Activated CD4-positive, alpha-beta T cell treated with anti-CD3 and anti-CD28 coated beads, Interleukin-2, amount 10 ng/mL, durations not matched to agents 7 days and 5 days (primary cell): ENCODE results near the gene CDKL5. TPM values are rescaled to one million over a fixed set of nuclear protein-coding genes. Genes with fewer than 3 reads are reported as not detected.
"Not testable (repeated sequence)": the region's sequence is repeated elsewhere in the genome, so short reads cannot be mapped to it uniquely, and the experiment has no call there.

ENCODE experiments used
- CTCF ChIA-PET: fragments of 350-600 bp; sonication (Branson Sonifier 250); formaldehyde crosslinking; loops from one replicate; lab custom pipeline; 2021; ENCODE audit warnings: antibody characterized with exemption; lab: Charles Lee
- POLR2A ChIA-PET: fragments of 350-600 bp; sonication (Branson Sonifier 250); formaldehyde crosslinking; loops from one replicate; lab custom pipeline; 2021; ENCODE audit warnings: antibody characterized with exemption; lab: Charles Lee
- DNase-seq: peaks from one replicate; pipeline ENCODE4 v3.0.0-alpha.2; 2020
- H3K27ac Mint-ChIP-seq: one replicate; pipeline ENCODE4 v1.8.0; 2021; ENCODE audit warnings: mild to moderate bottlenecking, moderate library complexity, mixed read lengths
- H3K27me3 Mint-ChIP-seq: one replicate; pipeline ENCODE4 v1.8.0; 2021; ENCODE audit warnings: mixed read lengths
- H3K36me3 Mint-ChIP-seq: one replicate; pipeline ENCODE4 v1.8.0; 2021; ENCODE audit warnings: low read depth, mixed read lengths
- H3K4me1 Mint-ChIP-seq: one replicate; pipeline ENCODE4 v1.8.0; 2021; ENCODE audit warnings: mixed read lengths
- H3K4me3 Mint-ChIP-seq: one replicate; pipeline ENCODE4 v1.8.0; 2021; ENCODE audit warnings: mild to moderate bottlenecking, moderate library complexity, mixed read lengths
- H3K9me3 Mint-ChIP-seq: one replicate; pipeline ENCODE4 v1.8.0; 2021; ENCODE audit warnings: mixed read lengths
- total RNA-seq, 2 experiments: library from RNA; stranded (reverse); gene quantifications; one replicate each; pipeline ENCODE4 v1.2.3, GENCODE V29; 2021

The CDKL5 gene
- total RNA-seq, 2 experiments from 2014 or later, result 1.3 to 1.6 TPM

DNA sequence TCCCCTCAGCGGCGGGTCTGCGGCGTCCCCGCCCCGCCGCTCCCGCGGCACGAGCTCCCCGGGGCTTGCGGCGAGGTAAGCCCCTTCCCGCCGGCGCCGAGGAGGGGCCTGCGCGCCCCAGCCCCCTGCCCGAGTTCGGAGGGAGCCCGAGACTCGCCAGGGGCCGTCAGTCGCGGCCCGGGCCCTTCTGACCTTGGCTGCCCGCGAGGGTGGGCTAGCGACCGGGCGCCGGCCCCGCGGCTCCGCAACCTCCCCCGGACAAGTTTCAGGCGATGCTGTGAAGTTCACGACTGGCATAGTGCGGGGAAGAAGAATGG, 554 bp downstream of the CDKL5 start:
- no peak for DNase-seq
- peaks cover 14% of the 10 kb centered on the region for H3K4me1 Mint-ChIP-seq
- peak overlapping the region; percentile 65 for H3K27ac Mint-ChIP-seq
- CTCF ChIA-PET, result no interaction called here
- H3K4me3 Mint-ChIP-seq, result peak overlapping the region; percentile 69
- no peaks in the 10 kb centered on the region for H3K36me3 Mint-ChIP-seq
- POLR2A ChIA-PET, result no interaction called here
- H3K27me3 Mint-ChIP-seq, result peaks cover 5% of the 10 kb centered on the region
- no peaks in the 10 kb centered on the region for H3K9me3 Mint-ChIP-seq

DNA sequence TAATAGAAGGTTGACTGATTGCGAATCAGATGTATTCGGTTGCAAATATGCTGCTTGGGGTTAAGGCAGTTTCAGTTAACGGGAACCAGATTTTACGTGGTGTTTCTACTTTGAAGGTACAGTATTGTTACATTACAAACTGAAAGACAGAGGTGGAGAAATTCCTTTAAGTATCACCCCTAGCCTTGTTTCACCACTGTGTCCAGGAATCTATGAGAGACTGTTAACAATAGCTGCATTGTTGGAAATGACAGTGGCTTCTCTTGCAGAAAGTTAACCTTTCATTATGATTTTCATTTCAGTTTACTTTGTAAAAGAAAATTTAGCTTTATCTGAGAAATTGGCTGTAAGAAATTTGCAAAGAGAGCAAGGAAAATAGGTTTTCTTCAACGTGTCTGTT, 2.6 kb downstream of the CDKL5 start:
- H3K9me3 Mint-ChIP-seq, result no peaks in the 10 kb centered on the region
- ChIA-PET POLR2A (no interaction called here), CTCF (no interaction called here)
- H3K27me3 Mint-ChIP-seq, result peaks cover 5% of the 10 kb centered on the region
- H3K36me3 Mint-ChIP-seq, result no peaks in the 10 kb centered on the region
- H3K27ac Mint-ChIP-seq, result no peak overlapping the region
- DNase-seq, result no peak
- H3K4me1 Mint-ChIP-seq, result peaks cover 14% of the 10 kb centered on the region
- H3K4me3 Mint-ChIP-seq, result no peak overlapping the region

DNA sequence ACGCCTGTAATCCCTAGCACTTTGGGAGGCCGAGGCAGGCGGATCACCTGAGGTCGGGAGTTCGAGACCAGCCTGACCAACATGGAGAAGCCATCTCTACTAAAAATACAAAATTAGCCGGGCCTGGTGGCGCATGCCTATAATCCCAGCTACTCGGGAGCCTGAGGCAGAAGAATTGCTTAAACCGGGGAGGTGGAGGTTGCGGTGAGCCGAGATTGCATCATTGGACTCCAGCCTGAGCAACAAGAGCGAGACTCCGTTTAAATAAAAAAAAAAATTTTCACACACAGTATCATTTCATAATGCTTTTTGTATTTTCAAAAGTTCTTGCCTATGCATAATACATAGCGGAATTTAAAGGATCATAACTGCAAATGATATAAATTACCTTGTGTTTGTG, 7.9 kb downstream of the CDKL5 start:
- CTCF ChIA-PET, result interaction anchor here (0.7 kb wide), 1 partner anchor 230 kb away, joined by 3 read pairs; no protein-coding TSS in a partner anchor
- H3K4me1 Mint-ChIP-seq, POLR2A ChIA-PET, DNase-seq, H3K4me3 Mint-ChIP-seq, H3K9me3 Mint-ChIP-seq, H3K27ac Mint-ChIP-seq, H3K36me3 Mint-ChIP-seq, H3K27me3 Mint-ChIP-seq: not testable (repeated sequence)

DNA sequence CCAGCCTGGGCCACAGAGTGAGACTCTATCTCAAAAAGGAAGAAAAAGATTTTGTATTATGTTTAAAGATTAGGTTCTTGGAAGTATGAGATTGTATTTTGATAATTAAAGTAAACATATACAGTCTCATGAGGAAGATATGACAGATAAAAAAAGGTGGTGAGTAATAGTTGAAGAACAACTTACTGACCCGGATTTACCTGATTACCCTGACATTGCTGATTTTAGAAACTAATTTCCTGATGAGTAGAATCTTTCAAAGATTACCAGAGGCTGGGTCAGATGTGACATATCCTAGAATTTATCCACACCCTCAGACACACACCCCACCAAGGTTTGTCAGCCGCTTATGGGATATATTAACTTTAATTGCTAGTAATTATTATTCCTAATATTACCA, 9.5 kb downstream of the CDKL5 start:
- no peaks in the 10 kb centered on the region for H3K9me3 Mint-ChIP-seq
- CTCF ChIA-PET, result no interaction called here
- H3K27me3 Mint-ChIP-seq, result no peaks in the 10 kb centered on the region

DNA sequence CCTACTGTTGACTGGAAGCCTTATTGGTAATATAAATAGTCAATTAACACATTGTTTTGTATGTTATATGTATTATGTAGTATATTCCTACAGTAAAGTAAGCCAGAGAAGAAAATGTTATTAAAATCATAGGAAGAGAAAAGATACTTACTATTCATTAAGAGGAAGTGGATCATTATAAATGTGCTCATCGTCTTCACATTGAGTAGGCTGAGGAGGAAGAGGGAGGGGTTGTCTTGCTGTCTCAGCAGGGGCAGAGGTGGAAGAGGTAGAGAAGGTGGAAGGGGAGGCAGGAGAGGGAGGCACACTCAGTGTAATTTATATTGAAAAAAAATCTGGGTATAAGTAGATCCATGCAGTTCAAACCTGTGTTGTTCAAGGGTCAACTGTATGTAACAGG, 10.6 kb downstream of the CDKL5 start:
- H3K9me3 Mint-ChIP-seq, result no peaks in the 10 kb centered on the region
- H3K4me1 Mint-ChIP-seq, result no peaks in the 10 kb centered on the region
- H3K36me3 Mint-ChIP-seq, result no peaks in the 10 kb centered on the region
- CTCF ChIA-PET, result no interaction called here
- no peak overlapping the region for H3K4me3 Mint-ChIP-seq
- no peak for DNase-seq
- no peaks in the 10 kb centered on the region for H3K27me3 Mint-ChIP-seq
- no peak overlapping the region for H3K27ac Mint-ChIP-seq
- POLR2A ChIA-PET, result no interaction called here

More for the DNA sequence above, 9.5 kb downstream of the CDKL5 start:
- H3K4me1 Mint-ChIP-seq, result no peaks in the 10 kb centered on the region
- H3K4me3 Mint-ChIP-seq, result no peak overlapping the region
- DNase-seq, result no peak
- H3K27ac Mint-ChIP-seq, result no peak overlapping the region
- POLR2A ChIA-PET, result no interaction called here
- no peaks in the 10 kb centered on the region for H3K36me3 Mint-ChIP-seq

DNA sequence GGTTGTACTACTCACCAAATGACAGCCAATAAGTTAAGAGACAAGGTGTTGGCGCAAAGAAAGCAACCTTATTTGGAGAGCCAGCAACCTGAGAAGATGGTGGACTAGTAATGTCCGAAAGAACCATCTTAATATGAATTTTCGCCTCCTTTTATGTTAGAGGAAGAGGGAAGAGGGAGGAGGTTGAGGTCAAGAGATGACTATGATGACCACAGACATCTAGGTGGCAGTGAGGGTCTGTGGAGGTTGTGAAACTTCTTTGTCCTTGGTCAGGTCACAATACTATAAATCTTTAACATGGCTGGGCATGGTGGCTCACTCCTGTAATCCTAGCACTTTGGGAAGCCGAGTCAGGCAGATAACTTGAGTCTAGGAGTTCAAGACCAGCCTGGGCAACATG, 15.4 kb downstream of the CDKL5 start:
- ChIA-PET POLR2A (no interaction called here), CTCF (no interaction called here)
- no peak overlapping the region for H3K4me3 Mint-ChIP-seq
- H3K4me1 Mint-ChIP-seq, result no peaks in the 10 kb centered on the region
- H3K27me3 Mint-ChIP-seq, result no peaks in the 10 kb centered on the region
- H3K36me3 Mint-ChIP-seq, result no peaks in the 10 kb centered on the region
- H3K27ac Mint-ChIP-seq, result no peak overlapping the region
- no peaks in the 10 kb centered on the region for H3K9me3 Mint-ChIP-seq
- DNase-seq, result no peak

DNA sequence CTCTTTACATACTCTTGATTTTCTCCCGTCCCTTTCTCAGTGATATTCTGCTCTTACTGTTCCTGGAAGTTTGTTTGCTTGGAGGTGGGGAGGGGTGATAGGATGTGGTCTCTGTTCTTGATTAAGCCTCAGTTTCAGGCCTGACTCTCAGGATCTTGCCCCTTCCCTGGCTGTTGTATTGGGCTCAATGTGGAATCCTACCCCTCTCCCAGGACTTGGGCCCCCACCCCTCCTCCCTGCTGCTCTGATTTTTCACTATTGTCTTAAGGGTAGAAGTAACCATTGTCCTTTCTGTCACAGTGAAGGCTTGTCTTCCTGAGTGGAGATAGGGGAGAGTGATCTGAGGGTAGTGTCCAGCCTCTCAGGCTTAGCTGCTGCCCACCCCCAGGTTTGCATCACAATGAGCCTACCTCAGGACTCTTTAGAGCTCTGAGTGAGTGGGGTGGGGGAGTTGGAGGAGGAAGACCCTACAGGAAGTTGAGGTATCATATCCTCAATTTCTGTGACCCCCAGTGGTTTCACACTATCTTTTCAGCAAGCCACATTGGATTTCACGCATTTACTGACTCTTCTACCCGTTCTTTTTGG, 16.5 kb downstream of the CDKL5 start:
- Mint-ChIP-seq H3K4me3 (no peak overlapping the region), H3K27ac (no peak overlapping the region), H3K9me3 (no peaks in the 10 kb centered on the region), H3K4me1 (no peaks in the 10 kb centered on the region), H3K36me3 (no peaks in the 10 kb centered on the region), H3K27me3 (no peaks in the 10 kb centered on the region)
- CTCF ChIA-PET, result no interaction called here
- DNase-seq, result no peak
- POLR2A ChIA-PET, result no interaction called here

DNA sequence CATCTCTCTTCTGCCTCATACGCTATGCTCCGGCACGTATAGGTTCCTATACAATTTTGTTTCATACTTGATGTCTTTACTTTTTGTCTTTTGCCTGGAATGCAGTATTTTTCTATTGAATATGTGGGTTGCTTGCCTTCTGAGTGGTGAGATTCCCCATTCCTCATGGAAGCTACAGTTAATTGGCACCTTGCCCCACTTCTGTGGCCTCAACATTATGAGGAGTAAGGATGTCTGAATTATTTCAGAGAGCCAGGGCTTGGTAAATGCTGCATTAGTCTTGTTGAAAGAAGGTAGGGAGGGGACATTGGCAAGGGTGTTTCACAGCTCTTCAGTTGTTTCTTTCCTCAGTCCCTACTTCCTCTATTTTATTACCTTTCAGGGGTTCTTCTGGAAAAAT, 23.0 kb downstream of the CDKL5 start:
- Mint-ChIP-seq H3K4me1 (no peaks in the 10 kb centered on the region), H3K9me3 (no peaks in the 10 kb centered on the region), H3K27ac (no peak overlapping the region), H3K36me3 (no peaks in the 10 kb centered on the region), H3K27me3 (no peaks in the 10 kb centered on the region), H3K4me3 (no peak overlapping the region)
- ChIA-PET POLR2A (no interaction called here), CTCF (no interaction called here)
- DNase-seq, result no peak

DNA sequence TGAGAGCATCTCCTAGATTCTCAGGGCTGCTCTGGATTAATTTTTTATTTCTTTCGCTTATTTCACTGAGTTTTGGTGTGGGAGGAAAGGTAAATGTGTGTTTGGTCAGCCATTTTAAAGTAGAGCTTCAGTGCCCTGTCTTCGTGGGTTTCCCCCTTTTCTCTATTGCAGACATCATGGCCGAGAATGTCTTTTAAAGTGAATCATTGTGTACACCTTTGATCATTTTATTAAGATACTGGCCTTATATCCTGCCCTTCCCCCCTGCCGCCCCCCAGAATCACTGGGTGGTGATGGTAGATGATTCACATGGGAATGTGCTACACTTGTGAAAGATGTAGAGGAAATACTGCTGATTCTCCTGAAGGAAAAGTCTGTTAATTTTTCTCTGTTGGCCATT, 23.8 kb downstream of the CDKL5 start:
- H3K4me3 Mint-ChIP-seq, result no peak overlapping the region
- no peaks in the 10 kb centered on the region for H3K36me3 Mint-ChIP-seq
- H3K27me3 Mint-ChIP-seq, result no peaks in the 10 kb centered on the region
- ChIA-PET POLR2A (no interaction called here), CTCF (no interaction called here)
- H3K9me3 Mint-ChIP-seq, result no peaks in the 10 kb centered on the region
- H3K4me1 Mint-ChIP-seq, result no peaks in the 10 kb centered on the region
- DNase-seq, result no peak
- no peak overlapping the region for H3K27ac Mint-ChIP-seq

DNA sequence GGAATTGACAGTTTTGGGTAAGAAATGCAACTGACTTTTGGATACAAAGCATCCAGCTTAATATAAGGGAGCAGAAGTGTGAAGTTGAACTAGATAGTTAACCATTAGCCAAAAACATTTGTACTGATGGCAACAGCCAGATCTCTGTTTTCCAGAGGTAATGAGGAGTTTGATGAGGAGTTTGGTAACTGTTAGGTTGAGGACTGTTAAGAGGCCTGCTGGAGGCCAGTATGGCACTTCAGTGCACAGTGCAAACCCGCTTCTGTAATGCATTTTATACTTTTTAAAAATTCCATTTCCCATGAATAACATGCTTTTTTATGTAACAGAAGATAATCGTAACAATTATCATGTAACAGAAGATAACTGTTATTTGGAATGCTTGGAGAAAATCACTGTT, 30.0 kb downstream of the CDKL5 start:
- CTCF ChIA-PET, result no interaction called here
- no peak overlapping the region for H3K4me3 Mint-ChIP-seq
- DNase-seq, result no peak

DNA sequence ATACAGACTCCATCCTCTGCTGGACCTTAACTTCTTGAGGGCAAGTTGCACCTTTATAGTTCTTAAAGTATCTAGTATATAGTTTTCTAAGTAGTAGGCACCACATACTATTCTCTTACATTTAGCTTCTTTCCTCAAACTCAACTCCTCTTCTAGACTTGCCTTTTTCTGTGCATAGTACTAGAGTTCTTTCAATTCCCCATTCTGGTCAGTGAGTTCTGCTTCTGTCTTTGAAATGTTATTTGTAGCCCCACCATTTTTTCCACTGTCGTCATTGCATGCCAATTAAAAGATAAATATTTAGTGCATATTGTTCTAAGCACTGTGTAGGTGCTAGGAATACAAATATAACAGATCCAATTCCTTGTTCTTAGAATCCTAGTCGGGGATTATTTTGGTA, 31.6 kb downstream of the CDKL5 start:
- no peak for DNase-seq
- Mint-ChIP-seq H3K27me3 (no peaks in the 10 kb centered on the region), H3K4me3 (no peak overlapping the region), H3K9me3 (no peaks in the 10 kb centered on the region), H3K4me1 (no peaks in the 10 kb centered on the region), H3K27ac (no peak overlapping the region), H3K36me3 (no peaks in the 10 kb centered on the region)
- CTCF ChIA-PET, result no interaction called here
- POLR2A ChIA-PET, result no interaction called here

More for the DNA sequence above, 30.0 kb downstream of the CDKL5 start:
- no peak overlapping the region for H3K27ac Mint-ChIP-seq
- POLR2A ChIA-PET, result no interaction called here
- no peaks in the 10 kb centered on the region for H3K27me3 Mint-ChIP-seq
- no peaks in the 10 kb centered on the region for H3K4me1 Mint-ChIP-seq
- no peaks in the 10 kb centered on the region for H3K9me3 Mint-ChIP-seq
- H3K36me3 Mint-ChIP-seq, result no peaks in the 10 kb centered on the region

DNA sequence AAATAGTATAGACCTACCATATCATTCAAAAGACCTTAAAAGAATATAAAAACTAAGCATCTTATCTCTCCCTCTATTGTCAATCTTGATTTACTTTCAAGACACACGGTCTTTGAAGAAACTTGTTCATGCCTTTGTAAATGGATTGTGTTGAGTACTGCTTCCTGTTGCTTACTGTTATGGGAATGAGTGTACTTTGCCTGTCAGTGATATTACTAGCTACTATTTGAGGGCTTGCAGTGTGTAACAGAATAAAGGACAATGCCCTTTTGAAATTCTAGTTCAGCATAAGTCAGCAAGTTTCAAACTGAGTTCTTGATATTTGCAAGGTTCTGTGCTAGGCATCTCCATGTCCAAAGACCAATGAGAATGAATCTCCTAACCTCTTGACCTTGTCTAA, 36.0 kb downstream of the CDKL5 start:
- H3K4me1 Mint-ChIP-seq, result no peaks in the 10 kb centered on the region
- H3K27ac Mint-ChIP-seq, result no peak overlapping the region
- DNase-seq, result no peak
- H3K36me3 Mint-ChIP-seq, result no peaks in the 10 kb centered on the region
- POLR2A ChIA-PET, result no interaction called here
- no peaks in the 10 kb centered on the region for H3K9me3 Mint-ChIP-seq
- CTCF ChIA-PET, result no interaction called here
- no peaks in the 10 kb centered on the region for H3K27me3 Mint-ChIP-seq
- H3K4me3 Mint-ChIP-seq, result no peak overlapping the region

DNA sequence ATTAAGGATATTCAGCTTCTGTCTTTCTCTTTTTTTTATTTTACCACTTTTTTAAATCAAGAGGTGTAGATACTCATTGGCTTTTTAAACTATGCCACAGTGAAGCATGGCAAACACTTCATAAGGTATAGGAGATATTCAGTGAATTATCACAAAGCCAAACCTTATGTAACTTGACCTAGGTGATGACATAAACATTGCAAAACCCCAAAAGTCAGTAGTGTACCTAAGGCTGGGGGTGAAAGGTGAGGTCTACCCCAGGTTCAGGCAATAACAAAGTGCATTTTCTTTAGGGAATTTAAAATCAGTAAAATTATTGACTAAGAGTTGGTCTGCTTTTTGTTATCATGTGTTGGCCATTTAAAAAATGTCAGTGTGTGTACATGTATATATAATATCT, 39.1 kb downstream of the CDKL5 start:
- ChIA-PET CTCF (no interaction called here), POLR2A (no interaction called here)
- Mint-ChIP-seq H3K9me3 (no peaks in the 10 kb centered on the region), H3K27ac (no peak overlapping the region), H3K36me3 (no peaks in the 10 kb centered on the region), H3K27me3 (no peaks in the 10 kb centered on the region), H3K4me1 (no peaks in the 10 kb centered on the region), H3K4me3 (no peak overlapping the region)
- no peak for DNase-seq

DNA sequence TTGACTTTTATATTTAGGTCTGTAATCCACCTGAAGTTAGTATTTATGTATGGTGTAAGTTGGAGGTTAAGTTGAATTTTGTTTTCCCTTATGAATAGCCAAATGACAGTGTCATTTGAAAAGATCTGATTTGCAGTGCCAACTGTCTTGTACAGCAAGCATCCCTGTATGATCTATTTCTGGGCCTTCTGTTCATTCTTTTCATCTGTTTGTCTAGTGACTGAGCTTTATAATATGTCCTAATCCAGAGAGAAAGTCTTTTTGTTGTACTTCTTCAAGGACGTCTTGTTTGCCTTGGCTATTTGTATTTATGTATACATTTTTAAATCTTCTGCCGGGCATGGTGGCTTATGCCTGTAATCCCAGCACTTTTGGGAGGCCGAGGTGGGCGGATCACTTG, 39.6 kb downstream of the CDKL5 start:
- no peaks in the 10 kb centered on the region for H3K36me3 Mint-ChIP-seq
- no peaks in the 10 kb centered on the region for H3K27me3 Mint-ChIP-seq
- no peak for DNase-seq
- no peak overlapping the region for H3K4me3 Mint-ChIP-seq
- ChIA-PET CTCF (no interaction called here), POLR2A (no interaction called here)
- H3K4me1 Mint-ChIP-seq, result no peaks in the 10 kb centered on the region
- no peaks in the 10 kb centered on the region for H3K9me3 Mint-ChIP-seq
- no peak overlapping the region for H3K27ac Mint-ChIP-seq
